Gastroesophageal sphincter (tissue), 3 donors: Measurements from ENCODE around the gene CDK18.

ENCODE experiments used
- POLR2A ChIP-seq, 2 donors: fragments of 450-650 bp; IDR thresholded peaks; one replicate each; pipeline ENCODE4 v1.6.1; 2017; ENCODE audit warnings: antibody characterized with exemption in 2 of 2, mild to moderate bottlenecking in 2 of 2, moderate library complexity in 1 of 2
- TF ChIP-seq, protein P1 (sequence below), 4 experiments: fragments of 200-600 bp in 2 of 4; fragments of 450-650 bp in 2 of 4; sonication (generic) in 1 of 4; IDR thresholded peaks; one replicate each; pipeline ENCODE4 v1.5.1; 2017 to 2019; ENCODE audit warnings: antibody characterized with exemption in 4 of 4, mild to moderate bottlenecking in 2 of 4, moderate library complexity in 2 of 4

DNA sequence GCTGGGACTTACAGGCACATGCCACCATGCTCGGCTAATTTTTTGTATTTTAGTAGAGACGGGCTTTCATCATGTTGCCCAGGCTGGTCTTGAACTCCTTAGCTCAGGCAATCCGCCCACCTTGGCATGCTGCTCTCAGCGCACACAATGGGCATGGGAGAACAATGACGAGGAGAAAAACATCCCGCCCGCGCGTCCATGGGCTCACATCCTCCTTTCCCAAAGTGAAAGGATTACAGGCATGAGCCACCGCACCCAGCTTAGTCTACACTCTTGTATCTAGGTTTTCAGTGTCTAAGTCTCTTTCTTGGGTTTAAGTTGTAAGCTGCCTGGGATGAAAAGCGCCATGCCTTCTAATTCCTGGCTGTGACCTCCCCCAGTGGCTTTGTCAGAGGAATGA is 37.9 kb downstream of the CDK18 start:
- TF ChIP-seq POLR2A (IDR thresholded peaks at IDR 0.05) = no peak
- TF ChIP-seq, protein P1, sequence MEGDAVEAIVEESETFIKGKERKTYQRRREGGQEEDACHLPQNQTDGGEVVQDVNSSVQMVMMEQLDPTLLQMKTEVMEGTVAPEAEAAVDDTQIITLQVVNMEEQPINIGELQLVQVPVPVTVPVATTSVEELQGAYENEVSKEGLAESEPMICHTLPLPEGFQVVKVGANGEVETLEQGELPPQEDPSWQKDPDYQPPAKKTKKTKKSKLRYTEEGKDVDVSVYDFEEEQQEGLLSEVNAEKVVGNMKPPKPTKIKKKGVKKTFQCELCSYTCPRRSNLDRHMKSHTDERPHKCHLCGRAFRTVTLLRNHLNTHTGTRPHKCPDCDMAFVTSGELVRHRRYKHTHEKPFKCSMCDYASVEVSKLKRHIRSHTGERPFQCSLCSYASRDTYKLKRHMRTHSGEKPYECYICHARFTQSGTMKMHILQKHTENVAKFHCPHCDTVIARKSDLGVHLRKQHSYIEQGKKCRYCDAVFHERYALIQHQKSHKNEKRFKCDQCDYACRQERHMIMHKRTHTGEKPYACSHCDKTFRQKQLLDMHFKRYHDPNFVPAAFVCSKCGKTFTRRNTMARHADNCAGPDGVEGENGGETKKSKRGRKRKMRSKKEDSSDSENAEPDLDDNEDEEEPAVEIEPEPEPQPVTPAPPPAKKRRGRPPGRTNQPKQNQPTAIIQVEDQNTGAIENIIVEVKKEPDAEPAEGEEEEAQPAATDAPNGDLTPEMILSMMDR (IDR thresholded peaks at IDR 0.05) = no peak
